ENCODE results near the gene COPB2.

GRCh38 chr3:139313921-139314320, 75.5 kb downstream of the COPB2 start:
- no peak for TF ChIP-seq CTCF (IDR thresholded peaks at IDR 0.05)
- no peak for TF ChIP-seq POLR2A (IDR thresholded peaks at IDR 0.05)
- TF ChIP-seq EP300 (IDR thresholded peaks at IDR 0.05), result no peak
